Epithelial cell of esophagus (primary cell): Measurements from ENCODE around the gene TCF7L2.

Experiments
- DNase-seq: peaks from one replicate; pipeline ENCODE4 v3.0.0; 2010; ENCODE audit warnings: low read depth
- H3K4me3 ChIP-seq: 2 replicates; pipeline ENCODE4 v1.5.1; 2011; ENCODE audit warnings: mild to moderate bottlenecking, low read length, control low read depth
- CTCF ChIP-seq: IDR thresholded peaks from 2 replicates; pipeline ENCODE4 v1.5.1; 2011; ENCODE audit warnings: low read depth, mild to moderate bottlenecking, low read length, control low read depth, inconsistent platforms; ENCODE audit not compliant: insufficient read depth; ENCODE audit errors: missing control alignments

The TCF7L2 gene

GRCh38 chr10:113038985-113039384 is 88.9 kb downstream of the TCF7L2 start:
- DNase-seq: no peak
- H3K4me3 ChIP-seq: no peak overlapping the region
- TF ChIP-seq CTCF: no peak

- no peak for DNase-seq
- TF ChIP-seq CTCF: no peak
- H3K4me3 ChIP-seq: no peak overlapping the region
Observed at GRCh38 chr10:113041324-113041723, 91.3 kb downstream of the TCF7L2 start.

- peak; percentile 39 for DNase-seq
- no peak for TF ChIP-seq CTCF
- no peak overlapping the region for H3K4me3 ChIP-seq
Observed at GRCh38 chr10:113041841-113042750, 92.0 kb downstream of the TCF7L2 start.

- no peak overlapping the region for H3K4me3 ChIP-seq
- no peak for TF ChIP-seq CTCF
- no peak for DNase-seq
Observed at GRCh38 chr10:113042868-113043267, 92.8 kb downstream of the TCF7L2 start.

- TF ChIP-seq CTCF: no peak
- no peak overlapping the region for H3K4me3 ChIP-seq
- no peak for DNase-seq
Observed at GRCh38 chr10:113044016-113044755, 94.1 kb downstream of the TCF7L2 start.

GRCh38 chr10:113045147-113046055 is 95.4 kb downstream of the TCF7L2 start:
- H3K4me3 ChIP-seq: no peak overlapping the region
- peak; percentile 96 for DNase-seq
- TF ChIP-seq CTCF: no peak
